Measurements from ENCODE around the gene C19orf12. TPM values are rescaled to one million over a fixed set of nuclear protein-coding genes. Genes with fewer than 3 reads are reported as not detected.
A peak's percentile ranks its signal among the peaks of the same experiment; 100 is the strongest.

C19orf12 gene
- total and polyA plus RNA-seq, 5 donors from 2014 or later: 22.8 to 33.7 (median 29.4) TPM

DNA sequence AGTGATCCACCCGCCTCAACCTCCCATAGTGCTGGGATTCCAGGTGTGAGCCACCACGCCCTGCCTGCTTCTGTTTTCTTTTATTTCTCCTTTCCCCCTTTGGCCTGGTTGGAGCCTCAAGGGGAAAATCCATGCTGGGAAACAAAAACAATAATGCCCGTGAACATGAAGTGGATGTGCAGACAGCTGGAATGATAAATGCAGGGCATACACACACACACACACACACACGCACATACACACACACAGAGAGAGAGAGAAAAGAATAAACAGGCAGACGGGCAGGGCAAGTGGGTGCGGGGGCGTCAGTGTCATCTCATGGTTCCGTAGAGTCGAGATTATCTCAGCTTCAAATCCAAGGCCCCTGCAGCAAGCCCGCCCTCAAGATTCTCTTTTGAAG lies 54.2 kb downstream of the C19orf12 start:
- peaks cover 3 to 28% (median 5%) of the 10 kb centered on the region in 4 donors for H3K4me1 Mint-ChIP-seq
- peaks cover 3% of the 10 kb centered on the region for H3K36me3 Mint-ChIP-seq
- no peaks in the 10 kb centered on the region for H3K27me3 ChIP-seq (ENCODE audit: control insufficient read depth, insufficient read depth, low read length)
- no peaks in the 10 kb centered on the region for H3K9me3 Mint-ChIP-seq
- no peaks in the 10 kb centered on the region for H3K36me3 ChIP-seq (ENCODE audit: control insufficient read depth, insufficient read depth, low read length)
- H3K4me1 ChIP-seq (ENCODE audit: control insufficient read depth, insufficient read depth, low read length, poor library complexity, severe bottlenecking): peaks cover 8% of the 10 kb centered on the region
- H3K4me3 ChIP-seq (ENCODE audit: low read depth, low read length): no peak overlapping the region
- H3K4me3 Mint-ChIP-seq: peak overlapping the region in 1 of 4 donors; percentile 68
- ATAC-seq (ENCODE audit: low read depth in 2 of 2) (no peak), DNase-seq (peak in 1 of 3 donors; percentile 22)
- H3K27ac ChIP-seq (ENCODE audit: insufficient read depth, low read length, poor library complexity, severe bottlenecking): no peak overlapping the region
- peaks cover 4% of the 10 kb centered on the region for H3K27me3 Mint-ChIP-seq
- H3K9me3 ChIP-seq (ENCODE audit: control insufficient read depth in 2 of 2, low read length in 2 of 2): no peaks in the 10 kb centered on the region
- H3K27ac Mint-ChIP-seq: peak overlapping the region in 1 of 3 donors; percentile 77

DNA sequence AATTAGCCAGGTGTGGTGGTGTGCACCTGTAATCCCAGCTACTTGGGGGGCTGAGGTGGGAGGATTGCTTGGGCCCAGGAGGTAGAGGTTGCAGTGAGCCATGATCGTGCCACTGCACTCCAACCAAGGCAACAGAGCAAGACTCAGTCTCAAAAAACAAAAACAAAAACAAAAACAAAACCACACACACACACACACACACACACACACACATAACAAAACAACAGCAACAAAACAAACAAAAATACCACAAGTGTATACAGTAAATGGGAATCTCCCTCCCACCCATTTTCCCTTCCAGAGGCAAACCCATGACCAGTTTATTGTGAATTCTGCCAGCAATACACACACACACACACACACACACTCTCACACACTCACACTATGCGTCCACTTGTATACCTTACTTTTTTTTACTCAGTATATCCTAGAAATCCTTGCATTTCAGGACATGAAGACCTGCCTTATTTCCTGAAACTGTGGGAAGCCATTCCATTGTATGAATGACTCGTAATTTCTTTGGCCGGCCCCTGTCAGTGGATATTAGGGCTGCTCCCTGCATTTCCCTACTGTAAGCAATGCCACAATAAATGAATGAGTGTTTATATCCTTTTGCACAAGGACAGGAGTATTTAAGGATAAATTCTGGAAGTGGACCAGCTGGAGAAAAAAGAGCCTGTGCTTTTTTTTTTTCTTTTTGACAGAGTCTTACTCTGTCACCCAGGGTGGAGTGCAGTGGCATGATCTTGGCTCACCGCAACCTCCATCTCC lies 56.7 kb downstream of the C19orf12 start:
- ATAC-seq (ENCODE audit: low read depth in 2 of 2): no peak
- no peaks in the 10 kb centered on the region for H3K4me1 ChIP-seq (ENCODE audit: control insufficient read depth, insufficient read depth, low read length, poor library complexity, severe bottlenecking)
- no peak overlapping the region for H3K27ac ChIP-seq (ENCODE audit: insufficient read depth, low read length, poor library complexity, severe bottlenecking)
- no peak overlapping the region for H3K4me3 ChIP-seq (ENCODE audit: low read depth, low read length)
- Mint-ChIP-seq H3K36me3 (peaks cover 3% of the 10 kb centered on the region), H3K4me1 (peaks cover 3 to 18% (median 5%) of the 10 kb centered on the region in 4 donors), H3K27me3 (peaks cover 11% of the 10 kb centered on the region), H3K4me3 (no peak overlapping the region), H3K9me3 (peaks cover 0 to 3% (median 0%) of the 10 kb centered on the region in 7 donors), H3K27ac (peak overlapping the region in 2 of 3 donors; percentile 23 to 65)
- no peak for DNase-seq
- no peaks in the 10 kb centered on the region for H3K36me3 ChIP-seq (ENCODE audit: control insufficient read depth, insufficient read depth, low read length)
- H3K9me3 ChIP-seq (ENCODE audit: control insufficient read depth in 2 of 2, low read length in 2 of 2): no peaks in the 10 kb centered on the region
- H3K27me3 ChIP-seq (ENCODE audit: control insufficient read depth, insufficient read depth, low read length): no peaks in the 10 kb centered on the region

DNA sequence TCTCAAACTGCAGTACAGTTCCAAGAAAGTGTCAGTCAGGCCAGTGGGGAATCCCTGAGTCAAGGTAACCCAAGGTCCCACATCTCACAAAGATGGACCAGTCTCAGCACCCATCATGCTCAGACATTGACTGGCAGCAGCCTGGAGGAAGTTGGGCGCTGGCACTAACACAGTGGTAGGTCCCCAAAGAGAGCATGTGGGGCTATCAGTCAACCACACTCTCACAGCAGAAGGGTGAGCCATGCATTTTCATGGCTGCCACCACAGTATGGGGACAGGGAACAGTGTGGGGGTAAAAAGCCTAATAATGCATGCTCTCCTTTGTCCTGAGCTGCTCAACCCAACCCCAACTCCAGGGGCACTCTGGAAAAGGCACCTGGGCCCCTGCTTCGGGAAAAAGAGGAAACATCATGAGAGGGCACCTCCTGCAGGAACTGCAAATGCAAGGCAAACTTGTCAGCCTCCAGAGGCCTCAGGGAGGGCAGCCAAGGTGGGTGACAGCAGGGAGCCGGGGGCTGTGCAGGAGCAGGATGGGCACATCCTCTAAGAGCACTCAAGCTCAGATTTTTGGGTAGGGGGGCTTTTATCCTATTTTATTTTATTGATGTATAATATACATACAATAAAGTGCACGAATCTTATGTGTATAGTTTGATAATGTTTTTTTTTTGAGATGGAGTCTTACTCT lies 59.3 kb downstream of the C19orf12 start:
- H3K4me1 ChIP-seq (ENCODE audit: control insufficient read depth, insufficient read depth, low read length, poor library complexity, severe bottlenecking): no peaks in the 10 kb centered on the region
- no peaks in the 10 kb centered on the region for H3K36me3 ChIP-seq (ENCODE audit: control insufficient read depth, insufficient read depth, low read length)
- no peaks in the 10 kb centered on the region for H3K9me3 ChIP-seq (ENCODE audit: control insufficient read depth in 2 of 2, low read length in 2 of 2)
- no peak overlapping the region for H3K4me3 ChIP-seq (ENCODE audit: low read depth, low read length)
- Mint-ChIP-seq H3K36me3 (peaks cover 3% of the 10 kb centered on the region), H3K27me3 (peaks cover 31% of the 10 kb centered on the region), H3K9me3 (peaks cover 0 to 3% (median 0%) of the 10 kb centered on the region in 7 donors), H3K4me1 (peaks cover 5 to 16% (median 9%) of the 10 kb centered on the region in 4 donors), H3K27ac (no peak overlapping the region), H3K4me3 (no peak overlapping the region)
- no peak overlapping the region for H3K27ac ChIP-seq (ENCODE audit: insufficient read depth, low read length, poor library complexity, severe bottlenecking)
- DNase-seq: no peak
- H3K27me3 ChIP-seq (ENCODE audit: control insufficient read depth, insufficient read depth, low read length): peaks cover 3% of the 10 kb centered on the region
- no peak for ATAC-seq (ENCODE audit: low read depth in 2 of 2)

DNA sequence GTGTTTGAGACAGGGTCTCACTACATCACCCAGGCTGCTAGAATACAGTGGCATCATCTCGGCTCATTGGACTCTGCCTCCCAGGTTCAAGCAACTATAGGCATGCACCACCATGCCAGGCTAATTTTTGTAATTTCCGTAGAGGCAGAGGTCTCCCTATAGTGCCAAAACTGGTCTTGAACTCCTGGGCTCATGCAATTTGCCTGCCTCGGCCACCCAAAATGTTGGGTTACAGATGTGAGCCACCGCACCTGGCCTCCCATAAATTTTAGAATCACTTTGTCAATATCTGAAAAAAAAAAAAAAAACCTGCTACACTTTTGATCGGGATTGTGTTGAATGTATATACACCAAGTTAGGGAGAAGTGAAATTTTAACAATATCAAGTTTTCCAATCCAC lies 61.7 kb downstream of the C19orf12 start:
- no peak for ATAC-seq (ENCODE audit: low read depth in 2 of 2)
- Mint-ChIP-seq H3K9me3 (peaks cover 0 to 3% (median 0%) of the 10 kb centered on the region in 7 donors), H3K4me1 (peaks cover 4 to 13% (median 8%) of the 10 kb centered on the region in 4 donors), H3K4me3 (no peak overlapping the region), H3K27ac (peak overlapping the region in 1 of 3 donors; percentile 27), H3K27me3 (peaks cover 35% of the 10 kb centered on the region), H3K36me3 (peaks cover 3% of the 10 kb centered on the region)
- no peak for DNase-seq
- no peaks in the 10 kb centered on the region for H3K36me3 ChIP-seq (ENCODE audit: control insufficient read depth, insufficient read depth, low read length)
- peaks cover 3% of the 10 kb centered on the region for H3K27me3 ChIP-seq (ENCODE audit: control insufficient read depth, insufficient read depth, low read length)
- no peak overlapping the region for H3K27ac ChIP-seq (ENCODE audit: insufficient read depth, low read length, poor library complexity, severe bottlenecking)
- no peaks in the 10 kb centered on the region for H3K9me3 ChIP-seq (ENCODE audit: control insufficient read depth in 2 of 2, low read length in 2 of 2)
- no peaks in the 10 kb centered on the region for H3K4me1 ChIP-seq (ENCODE audit: control insufficient read depth, insufficient read depth, low read length, poor library complexity, severe bottlenecking)
- H3K4me3 ChIP-seq (ENCODE audit: low read depth, low read length): no peak overlapping the region

DNA sequence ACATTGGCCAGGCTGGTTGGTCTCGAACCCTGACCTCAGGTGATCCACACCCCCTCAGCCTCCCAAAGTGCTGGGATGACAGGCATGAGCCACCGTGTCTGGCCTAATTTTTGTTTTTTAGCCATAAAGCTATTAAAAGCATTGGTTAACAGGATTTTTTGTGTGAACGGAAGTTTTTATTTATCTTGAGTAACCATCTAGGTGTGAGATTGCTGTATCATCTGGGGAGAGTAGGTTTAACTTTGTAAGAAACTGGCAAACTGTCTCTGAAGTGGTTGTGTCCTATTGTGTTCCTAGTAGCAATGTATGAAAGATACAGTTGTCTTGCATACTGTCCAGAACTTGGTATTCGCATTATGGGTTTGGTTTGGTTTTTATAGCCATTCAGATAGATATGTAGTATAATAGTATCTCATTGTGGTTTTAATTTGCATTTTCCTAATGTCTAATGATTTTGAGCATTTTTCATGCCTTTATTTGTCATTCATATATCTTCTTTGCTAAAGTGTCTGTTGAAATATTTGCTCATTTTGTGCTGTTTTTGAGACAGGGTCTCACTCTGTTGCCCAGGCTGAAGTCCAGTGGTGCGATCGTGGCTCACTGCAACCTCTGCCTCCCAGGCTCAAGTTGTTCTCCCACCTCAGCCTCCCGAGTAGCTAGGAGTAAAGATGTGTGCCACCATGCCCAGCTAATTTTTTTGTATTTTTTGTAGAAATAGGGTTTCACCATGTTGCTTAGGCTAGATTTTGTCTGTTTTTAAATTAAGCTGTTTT lies 63.3 kb downstream of the C19orf12 start:
- ATAC-seq (ENCODE audit: low read depth in 2 of 2) (no peak), DNase-seq (no peak)

DNA sequence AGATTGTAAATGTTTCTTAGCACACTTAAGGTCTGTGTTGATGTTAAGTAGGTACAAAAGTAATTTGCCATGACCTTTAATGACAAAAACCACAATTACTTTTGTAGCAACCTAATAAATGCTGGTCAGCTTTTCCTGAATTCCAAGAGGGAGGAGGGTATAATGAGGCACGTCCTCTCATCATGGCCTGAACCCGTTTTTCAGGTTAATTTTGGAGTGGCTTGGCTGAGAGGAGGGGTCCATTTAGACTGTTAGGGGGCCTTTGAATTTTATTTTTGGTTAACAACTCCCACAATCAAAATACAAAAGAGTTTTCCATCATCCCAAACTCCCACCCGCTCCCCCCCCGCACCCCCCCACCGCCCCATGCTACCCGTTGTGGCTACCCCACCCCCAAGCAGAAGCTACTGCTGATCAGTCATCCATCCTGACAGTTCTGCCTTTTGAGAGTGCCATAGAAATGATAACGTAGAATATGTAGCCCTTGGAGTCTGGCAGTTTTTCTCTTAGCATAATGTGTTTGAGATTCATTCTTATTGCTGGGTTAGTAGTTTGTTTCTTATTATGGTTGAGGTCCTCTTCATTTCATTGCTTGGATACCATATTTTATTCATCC lies 64.2 kb downstream of the C19orf12 start:
- Histone ChIP-seq H3K4me3 (ENCODE audit: low read depth, low read length) (no peak overlapping the region), H3K36me3 (ENCODE audit: control insufficient read depth, insufficient read depth, low read length) (no peaks in the 10 kb centered on the region), H3K4me1 (ENCODE audit: control insufficient read depth, insufficient read depth, low read length, poor library complexity, severe bottlenecking) (no peaks in the 10 kb centered on the region), H3K27me3 (ENCODE audit: control insufficient read depth, insufficient read depth, low read length) (peaks cover 3% of the 10 kb centered on the region), H3K9me3 (ENCODE audit: control insufficient read depth in 2 of 2, low read length in 2 of 2) (no peaks in the 10 kb centered on the region), H3K27ac (ENCODE audit: insufficient read depth, low read length, poor library complexity, severe bottlenecking) (no peak overlapping the region)
- no peak for ATAC-seq (ENCODE audit: low read depth in 2 of 2)
- peaks cover 0 to 3% (median 0%) of the 10 kb centered on the region in 7 donors for H3K9me3 Mint-ChIP-seq
- H3K27me3 Mint-ChIP-seq: peaks cover 36% of the 10 kb centered on the region
- H3K4me3 Mint-ChIP-seq: no peak overlapping the region
- no peaks in the 10 kb centered on the region for H3K36me3 Mint-ChIP-seq
- DNase-seq: no peak
- peaks cover 5 to 17% (median 12%) of the 10 kb centered on the region in 4 donors for H3K4me1 Mint-ChIP-seq
- H3K27ac Mint-ChIP-seq: no peak overlapping the region

More for the DNA sequence above, 63.3 kb downstream of the C19orf12 start:
- no peaks in the 10 kb centered on the region for H3K36me3 Mint-ChIP-seq
- Histone ChIP-seq H3K4me3 (ENCODE audit: low read depth, low read length) (no peak overlapping the region), H3K4me1 (ENCODE audit: control insufficient read depth, insufficient read depth, low read length, poor library complexity, severe bottlenecking) (no peaks in the 10 kb centered on the region), H3K36me3 (ENCODE audit: control insufficient read depth, insufficient read depth, low read length) (no peaks in the 10 kb centered on the region), H3K27me3 (ENCODE audit: control insufficient read depth, insufficient read depth, low read length) (peaks cover 3% of the 10 kb centered on the region), H3K9me3 (ENCODE audit: control insufficient read depth in 2 of 2, low read length in 2 of 2) (no peaks in the 10 kb centered on the region), H3K27ac (ENCODE audit: insufficient read depth, low read length, poor library complexity, severe bottlenecking) (no peak overlapping the region)
- H3K27me3 Mint-ChIP-seq: peaks cover 31% of the 10 kb centered on the region
- peak overlapping the region in 1 of 3 donors; percentile 86 for H3K27ac Mint-ChIP-seq
- H3K4me3 Mint-ChIP-seq: no peak overlapping the region
- peaks cover 3 to 13% (median 8%) of the 10 kb centered on the region in 4 donors for H3K4me1 Mint-ChIP-seq
- H3K9me3 Mint-ChIP-seq: peaks cover 0 to 3% (median 0%) of the 10 kb centered on the region in 7 donors

Measured in CD4-positive, CD25-positive, alpha-beta regulatory T cell (primary cell).